Peyer's patch (tissue), 4 donors: ENCODE measurements around the gene JUNB. TPM values are rescaled to one million over a fixed set of nuclear protein-coding genes. Genes with fewer than 3 reads are reported as not detected.

ENCODE experiments used
- DNase-seq, 3 donors: peaks; one replicate each; pipeline ENCODE4 v3.0.0-alpha.2; 2017 to 2019
- H3K27ac ChIP-seq, 4 donors: fragments of 200-600 bp; sonication (generic); one replicate each; pipeline ENCODE4 v1.5.1; 2016 to 2019
- H3K27me3 ChIP-seq, 2 donors: fragments of 200-600 bp; sonication (generic); one replicate each; pipeline ENCODE4 v1.5.1; 2019
- H3K36me3 ChIP-seq, 3 donors: fragments of 200-600 bp; sonication (generic); one replicate each; pipeline ENCODE4 v1.5.1; 2016 to 2019
- H3K4me1 ChIP-seq, 4 donors: fragments of 200-600 bp; sonication (generic); one replicate each; pipeline ENCODE4 v1.5.1; 2016 to 2019
- H3K4me3 ChIP-seq, 4 donors: fragments of 200-600 bp; sonication (generic); 1 replicate in 3 of 4; 2 replicates in 1 of 4; pipeline ENCODE4 v1.5.1; 2016 to 2019; ENCODE audit warnings: mild to moderate bottlenecking in 1 of 4
- H3K9me3 ChIP-seq, 4 donors: fragments of 200-600 bp; sonication (generic); one replicate each; pipeline ENCODE4 v1.5.1; 2016 to 2019; ENCODE audit warnings: mild to moderate bottlenecking in 1 of 4
- POLR2A ChIP-seq, 2 donors: fragments of 450-650 bp; IDR thresholded peaks; one replicate each; pipeline ENCODE4 v1.5.1; 2017; ENCODE audit warnings: antibody characterized with exemption in 2 of 2, mild to moderate bottlenecking in 2 of 2, moderate library complexity in 2 of 2
- total RNA-seq, 4 donors: library from RNA; depleted of rRNA; stranded (reverse); fragments of >200 nt; gene quantifications; one replicate each; pipeline ENCODE4 v1.1.0, GENCODE V29; 2016
- TF ChIP-seq, protein P1 (sequence below), 6 experiments: fragments of 450-650 bp in 4 of 6; fragments of 200-600 bp in 2 of 6; sonication (generic) in 1 of 6; IDR thresholded peaks; one replicate each; pipeline ENCODE4 v1.5.1; 2017 to 2019; ENCODE audit warnings: antibody characterized with exemption in 6 of 6, mild to moderate bottlenecking in 3 of 6, moderate library complexity in 1 of 6

The JUNB gene
- total RNA-seq, 4 donors from 2014 or later = 111 to 324 (median 152) TPM

DNA sequence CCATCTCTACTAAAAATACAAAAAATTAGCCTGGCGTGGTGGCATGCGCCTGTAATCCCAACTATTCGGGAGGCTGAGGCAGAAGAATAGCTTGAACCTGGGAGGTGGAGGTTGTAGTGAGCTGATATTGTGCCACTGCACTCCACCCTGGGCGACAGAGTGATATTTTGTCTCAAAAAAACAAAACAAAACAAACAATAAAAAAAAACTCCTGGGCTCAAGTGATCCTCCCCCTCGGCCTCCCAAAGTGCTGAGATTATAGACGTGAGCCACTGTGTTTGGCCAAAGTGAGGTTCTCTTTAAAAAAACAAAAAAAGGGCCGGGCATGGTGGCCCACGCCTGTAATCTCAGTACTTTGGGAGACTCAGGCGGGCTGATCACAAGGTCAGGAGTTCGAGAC is 3.8 kb upstream of the JUNB start:
- TF ChIP-seq, protein P1, sequence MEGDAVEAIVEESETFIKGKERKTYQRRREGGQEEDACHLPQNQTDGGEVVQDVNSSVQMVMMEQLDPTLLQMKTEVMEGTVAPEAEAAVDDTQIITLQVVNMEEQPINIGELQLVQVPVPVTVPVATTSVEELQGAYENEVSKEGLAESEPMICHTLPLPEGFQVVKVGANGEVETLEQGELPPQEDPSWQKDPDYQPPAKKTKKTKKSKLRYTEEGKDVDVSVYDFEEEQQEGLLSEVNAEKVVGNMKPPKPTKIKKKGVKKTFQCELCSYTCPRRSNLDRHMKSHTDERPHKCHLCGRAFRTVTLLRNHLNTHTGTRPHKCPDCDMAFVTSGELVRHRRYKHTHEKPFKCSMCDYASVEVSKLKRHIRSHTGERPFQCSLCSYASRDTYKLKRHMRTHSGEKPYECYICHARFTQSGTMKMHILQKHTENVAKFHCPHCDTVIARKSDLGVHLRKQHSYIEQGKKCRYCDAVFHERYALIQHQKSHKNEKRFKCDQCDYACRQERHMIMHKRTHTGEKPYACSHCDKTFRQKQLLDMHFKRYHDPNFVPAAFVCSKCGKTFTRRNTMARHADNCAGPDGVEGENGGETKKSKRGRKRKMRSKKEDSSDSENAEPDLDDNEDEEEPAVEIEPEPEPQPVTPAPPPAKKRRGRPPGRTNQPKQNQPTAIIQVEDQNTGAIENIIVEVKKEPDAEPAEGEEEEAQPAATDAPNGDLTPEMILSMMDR (IDR thresholded peaks at IDR 0.05) = no peak
- no peak for TF ChIP-seq POLR2A (IDR thresholded peaks at IDR 0.05)
- Histone ChIP-seq H3K4me3 (no peak overlapping the region), H3K9me3 (no peaks in the 10 kb centered on the region), H3K27ac (peak overlapping the region; percentile 97 to 100 (median 100)), H3K27me3 (no peaks in the 10 kb centered on the region), H3K36me3 (no peaks in the 10 kb centered on the region), H3K4me1 (peaks cover 24 to 62% (median 45%) of the 10 kb centered on the region in 4 donors)
- DNase-seq = no peak

DNA sequence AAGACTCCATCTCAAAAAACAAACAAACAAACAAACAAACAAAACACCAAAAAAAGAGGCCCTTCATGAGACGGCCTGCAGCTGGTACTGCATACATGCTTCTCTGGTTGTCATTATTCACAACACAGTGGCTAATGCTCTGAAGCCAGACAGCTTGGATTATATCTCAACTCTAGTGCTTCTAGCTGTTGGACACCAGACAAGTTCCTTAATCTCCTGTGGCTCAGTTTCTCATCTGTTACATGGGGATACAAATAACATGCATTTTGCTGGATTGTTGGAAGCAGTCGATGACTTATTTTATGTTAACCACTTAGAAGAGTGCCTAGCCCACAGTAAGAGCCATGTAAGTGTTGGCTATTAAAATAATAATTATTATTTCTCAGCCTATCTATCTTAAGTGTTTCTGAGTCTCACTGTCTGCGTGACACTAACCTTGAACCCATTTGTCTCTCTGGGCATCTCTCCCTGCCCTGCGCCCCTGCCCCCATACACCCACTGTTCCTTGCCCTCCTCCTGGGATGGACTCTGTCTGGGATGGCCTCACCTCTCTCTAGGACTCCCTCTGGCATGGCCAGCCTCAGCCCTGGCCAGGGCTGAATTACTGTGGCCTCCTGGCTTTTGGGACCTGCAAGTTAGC is 3.1 kb upstream of the JUNB start:
- peaks cover 21 to 56% (median 39%) of the 10 kb centered on the region in 4 donors for H3K4me1 ChIP-seq
- H3K36me3 ChIP-seq = no peaks in the 10 kb centered on the region
- TF ChIP-seq POLR2A (IDR thresholded peaks at IDR 0.05) = no peak
- TF ChIP-seq, protein P1 (IDR thresholded peaks at IDR 0.05) = peak in 1 of 6 experiments; percentile 7
- no peaks in the 10 kb centered on the region for H3K9me3 ChIP-seq
- DNase-seq = no peak
- peak overlapping the region; percentile 97 to 100 (median 100) for H3K27ac ChIP-seq
- no peaks in the 10 kb centered on the region for H3K27me3 ChIP-seq
- H3K4me3 ChIP-seq = peak overlapping the region in 3 of 4 donors; percentile 82 to 86 (median 83)

DNA sequence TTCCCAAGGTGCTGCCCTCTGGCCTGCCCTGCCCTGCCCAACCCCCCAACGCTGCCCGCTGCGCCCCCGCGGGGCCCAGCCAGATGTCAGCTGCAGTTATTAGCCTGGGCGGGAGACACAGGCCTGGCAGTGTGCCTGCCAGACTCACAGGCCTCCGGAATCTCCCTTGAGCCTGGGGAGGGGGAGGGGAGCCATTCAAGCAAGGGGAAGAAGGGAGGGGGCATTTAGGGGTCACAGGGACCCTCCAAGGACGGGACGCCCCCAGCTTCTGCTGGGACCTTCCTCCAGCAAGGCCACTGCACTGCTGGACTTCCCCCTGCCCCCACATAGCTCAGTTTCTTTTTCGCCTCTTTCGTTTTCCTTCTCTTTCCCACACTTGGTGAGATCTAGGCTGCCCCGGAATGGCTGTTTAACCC is 2.6 kb upstream of the JUNB start:
- Histone ChIP-seq H3K4me3 (peak overlapping the region; percentile 82 to 92 (median 84)), H3K27ac (peak overlapping the region; percentile 97 to 100 (median 100)), H3K9me3 (no peaks in the 10 kb centered on the region), H3K36me3 (no peaks in the 10 kb centered on the region), H3K27me3 (no peaks in the 10 kb centered on the region), H3K4me1 (peaks cover 16 to 51% (median 34%) of the 10 kb centered on the region in 4 donors)
- TF ChIP-seq, protein P1 (IDR thresholded peaks at IDR 0.05) = peak in 1 of 6 experiments; percentile 14
- TF ChIP-seq POLR2A (IDR thresholded peaks at IDR 0.05) = peak; percentile 28 to 62
- peak; percentile 69 to 90 (median 90) for DNase-seq

DNA sequence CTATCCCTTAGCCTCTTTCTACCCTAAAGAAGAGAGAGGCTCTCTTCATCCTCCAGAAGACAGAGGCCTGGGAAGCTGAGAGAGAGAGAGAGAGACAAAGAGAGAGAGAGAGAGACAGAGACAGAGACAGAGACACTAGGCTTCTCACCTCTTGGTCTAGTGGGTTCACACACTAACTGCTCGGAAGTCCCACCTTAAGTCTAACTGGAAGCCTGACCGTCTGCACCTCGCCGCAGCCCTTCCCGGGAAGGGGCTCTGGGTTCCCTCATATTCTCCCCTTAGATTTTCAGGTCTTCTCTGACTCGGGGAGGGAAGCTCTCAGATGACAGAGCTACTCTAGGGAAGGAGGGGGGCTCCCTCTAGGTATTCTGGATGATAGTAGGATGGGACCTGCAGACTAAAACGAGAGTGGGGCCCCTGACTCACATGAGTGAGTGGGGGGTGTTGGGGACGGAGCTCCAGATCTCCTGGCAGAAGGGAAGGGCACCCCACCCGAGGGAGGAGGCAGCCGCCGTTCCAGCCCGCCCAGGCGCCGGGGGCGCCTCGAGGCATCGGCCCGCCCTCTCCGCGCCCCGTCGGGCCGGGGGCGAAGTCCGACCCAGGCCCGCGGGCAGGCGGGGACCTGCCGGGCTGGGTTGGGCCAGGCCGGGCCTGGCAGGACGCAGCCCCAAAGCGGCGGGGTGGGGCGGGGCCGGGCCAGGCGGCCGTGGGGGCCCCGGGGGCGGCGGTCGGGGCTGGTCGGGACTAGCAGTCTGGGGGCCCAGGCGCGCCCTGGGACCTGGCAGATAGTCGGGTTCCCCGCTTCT is 2.0 kb upstream of the JUNB start:
- no peaks in the 10 kb centered on the region for H3K36me3 ChIP-seq
- DNase-seq = peak in 1 of 3 donors; percentile 95
- no peaks in the 10 kb centered on the region for H3K9me3 ChIP-seq
- H3K4me3 ChIP-seq = peak overlapping the region; percentile 82 to 92 (median 84)
- peaks cover 13 to 48% (median 31%) of the 10 kb centered on the region in 4 donors for H3K4me1 ChIP-seq
- peak overlapping the region; percentile 97 to 100 (median 100) for H3K27ac ChIP-seq
- TF ChIP-seq POLR2A (IDR thresholded peaks at IDR 0.05) = peak; percentile 66 to 81
- TF ChIP-seq, protein P1 (IDR thresholded peaks at IDR 0.05) = no peak
- no peaks in the 10 kb centered on the region for H3K27me3 ChIP-seq

DNA sequence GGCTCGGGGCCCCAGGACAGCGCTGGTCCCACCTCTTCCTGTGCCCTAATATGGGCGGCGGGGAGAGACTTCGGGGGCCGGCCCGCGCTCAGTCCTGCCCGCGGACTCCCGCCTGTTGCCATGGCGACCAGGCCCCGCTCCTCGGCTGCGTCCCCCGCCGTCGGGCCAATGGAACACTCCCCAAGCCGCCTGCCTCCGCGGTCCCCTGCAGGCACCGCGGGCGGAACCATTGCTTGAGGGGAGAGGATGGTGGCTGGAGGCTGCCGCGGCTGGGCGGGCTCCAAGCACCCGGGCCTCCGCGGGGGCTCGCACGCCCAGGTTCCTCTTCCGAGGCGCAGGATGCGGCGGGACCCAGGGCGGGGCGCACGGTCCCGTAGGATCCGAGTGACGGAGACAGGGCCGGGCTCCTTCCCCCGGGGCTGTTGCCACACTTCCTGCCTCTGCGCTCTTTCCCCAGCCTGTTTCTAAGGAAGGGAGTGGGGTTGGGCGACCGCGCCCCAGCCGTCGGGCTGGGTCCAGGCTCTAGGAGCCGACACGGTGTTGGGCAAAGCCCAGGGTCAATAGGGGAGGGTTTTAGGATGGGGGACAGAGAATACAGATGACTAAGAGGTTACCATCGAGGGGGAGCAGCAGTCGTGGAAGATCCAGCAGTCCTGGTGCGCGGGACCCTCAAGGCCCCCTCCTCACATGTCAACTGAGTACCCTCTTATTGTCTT is 1.2 kb upstream of the JUNB start:
- Histone ChIP-seq H3K36me3 (no peaks in the 10 kb centered on the region), H3K9me3 (no peaks in the 10 kb centered on the region), H3K27ac (peak overlapping the region; percentile 97 to 100 (median 100)), H3K4me1 (peaks cover 9 to 48% (median 29%) of the 10 kb centered on the region in 4 donors), H3K27me3 (no peaks in the 10 kb centered on the region), H3K4me3 (peak overlapping the region; percentile 82 to 92 (median 84))
- TF ChIP-seq POLR2A (IDR thresholded peaks at IDR 0.05) = peak; percentile 90 to 98
- TF ChIP-seq, protein P1 (IDR thresholded peaks at IDR 0.05) = no peak
- peak; percentile 95 to 98 (median 98) for DNase-seq
